HEK293 (cell line): ENCODE results near the gene MSANTD2.

Experiments
- CTCF ChIA-PET: fragments of 350-600 bp; formaldehyde crosslinking; extraction: SDS; loops from one replicate; lab custom pipeline; 2021; ENCODE audit warnings: antibody characterized with exemption; lab: Yijun Ruan, JAX
- POLR2A ChIA-PET: fragments of 300-600 bp; formaldehyde crosslinking; extraction: SDS; loops from one replicate; lab custom pipeline; 2020; ENCODE audit warnings: antibody characterized with exemption, inconsistent platforms; lab: Yijun Ruan, JAX
- H3K27ac ChIP-seq: fragments of 200-500 bp; sonication (Bioruptor generic); 2 replicates; pipeline ENCODE4 v1.5.1; 2014; ENCODE audit warnings: low read depth, low read length, control low read depth, inconsistent platforms; ENCODE audit errors: extremely low read depth
- H3K36me3 ChIP-seq, 2 experiments: fragments of 200-500 bp in 1 of 2; sonication (Bioruptor generic) in 1 of 2; 1 replicate in 1 of 2; 2 replicates in 1 of 2; pipeline ENCODE4 v1.5.1; 2014 to 2017; ENCODE audit warnings: inconsistent platforms in 2 of 2, low read length in 2 of 2; ENCODE audit not compliant: control insufficient read depth in 2 of 2, insufficient read depth in 1 of 2
- H3K4me1 ChIP-seq: fragments of 200-500 bp; sonication (Bioruptor generic); 2 replicates; pipeline ENCODE4 v1.5.1; 2014; ENCODE audit warnings: mild to moderate bottlenecking, low read length, inconsistent platforms; ENCODE audit not compliant: control insufficient read depth, insufficient read depth
- H3K4me3 ChIP-seq: 2 replicates; pipeline ENCODE4 v1.5.1; 2011; ENCODE audit warnings: low read depth, mild to moderate bottlenecking, control low read depth, low read length, moderate library complexity
- H3K9me3 ChIP-seq: fragments of 200-500 bp; sonication (Bioruptor generic); 2 replicates; pipeline ENCODE4 v1.5.1; 2014; ENCODE audit warnings: low read depth, low read length, inconsistent platforms; ENCODE audit not compliant: control insufficient read depth, insufficient read depth
- BCL11B ChIP-seq: fragments of 450-650 bp; formaldehyde crosslinking; IDR thresholded peaks from 2 replicates; pipeline ENCODE4 v1.5.1; 2016; ENCODE audit warnings: low read depth, missing biosample characterization, missing genetic modification characterization
- GLIS2 ChIP-seq: fragments of 450-650 bp; formaldehyde crosslinking; IDR thresholded peaks from 2 replicates; pipeline ENCODE4 v1.5.1; 2016; ENCODE audit warnings: missing biosample characterization, missing genetic modification characterization
- KLF8 ChIP-seq: fragments of 450-650 bp; formaldehyde crosslinking; IDR thresholded peaks from 2 replicates; pipeline ENCODE4 v1.5.1; 2016; ENCODE audit warnings: missing biosample characterization, missing genetic modification characterization
- ZBTB20 ChIP-seq: fragments of 450-650 bp; formaldehyde crosslinking; IDR thresholded peaks from 2 replicates; pipeline ENCODE4 v1.5.1; 2016; ENCODE audit warnings: missing biosample characterization, missing genetic modification characterization
- ZIC2 ChIP-seq: fragments of 450-650 bp; formaldehyde crosslinking; IDR thresholded peaks from 2 replicates; pipeline ENCODE4 v1.5.1; 2016; ENCODE audit warnings: missing biosample characterization, missing genetic modification characterization
- ZNF24 ChIP-seq: fragments of 450-650 bp; formaldehyde crosslinking; IDR thresholded peaks from 2 replicates; pipeline ENCODE4 v1.5.1; 2016; ENCODE audit warnings: missing biosample characterization, missing genetic modification characterization
- ZNF366 ChIP-seq: fragments of 450-650 bp; formaldehyde crosslinking; conservative IDR thresholded peaks from 2 replicates; pipeline ENCODE4 v1.5.1; 2016; ENCODE audit warnings: missing biosample characterization, missing genetic modification characterization
- ZNF701 ChIP-seq: fragments of 450-650 bp; formaldehyde crosslinking; IDR thresholded peaks from 2 replicates; pipeline ENCODE4 v1.5.1; 2016; ENCODE audit warnings: missing biosample characterization, missing genetic modification characterization
- ZSCAN4 ChIP-seq: fragments of 450-650 bp; formaldehyde crosslinking; IDR thresholded peaks from 2 replicates; pipeline ENCODE4 v1.5.1; 2017; ENCODE audit warnings: missing biosample characterization, missing genetic modification characterization
- TF ChIP-seq, protein P1 (sequence below): fragments of 450-650 bp; formaldehyde crosslinking; IDR thresholded peaks from 2 replicates; pipeline ENCODE4 v1.5.1; 2016; ENCODE audit warnings: missing biosample characterization, missing genetic modification characterization
- TF ChIP-seq, protein P2 (sequence below): fragments of 450-650 bp; formaldehyde crosslinking; IDR thresholded peaks from 2 replicates; pipeline ENCODE4 v1.5.1; 2016; ENCODE audit warnings: missing biosample characterization, missing genetic modification characterization
- TF ChIP-seq, protein P3 (sequence below): fragments of 450-650 bp; formaldehyde crosslinking; IDR thresholded peaks from 2 replicates; pipeline ENCODE4 v1.5.1; 2016; ENCODE audit warnings: missing biosample characterization, missing genetic modification characterization

MSANTD2 gene

GRCh38 chr11:124746621-124747243, 53.5 kb downstream of the MSANTD2 start (continued):
- TF ChIP-seq, protein P1, sequence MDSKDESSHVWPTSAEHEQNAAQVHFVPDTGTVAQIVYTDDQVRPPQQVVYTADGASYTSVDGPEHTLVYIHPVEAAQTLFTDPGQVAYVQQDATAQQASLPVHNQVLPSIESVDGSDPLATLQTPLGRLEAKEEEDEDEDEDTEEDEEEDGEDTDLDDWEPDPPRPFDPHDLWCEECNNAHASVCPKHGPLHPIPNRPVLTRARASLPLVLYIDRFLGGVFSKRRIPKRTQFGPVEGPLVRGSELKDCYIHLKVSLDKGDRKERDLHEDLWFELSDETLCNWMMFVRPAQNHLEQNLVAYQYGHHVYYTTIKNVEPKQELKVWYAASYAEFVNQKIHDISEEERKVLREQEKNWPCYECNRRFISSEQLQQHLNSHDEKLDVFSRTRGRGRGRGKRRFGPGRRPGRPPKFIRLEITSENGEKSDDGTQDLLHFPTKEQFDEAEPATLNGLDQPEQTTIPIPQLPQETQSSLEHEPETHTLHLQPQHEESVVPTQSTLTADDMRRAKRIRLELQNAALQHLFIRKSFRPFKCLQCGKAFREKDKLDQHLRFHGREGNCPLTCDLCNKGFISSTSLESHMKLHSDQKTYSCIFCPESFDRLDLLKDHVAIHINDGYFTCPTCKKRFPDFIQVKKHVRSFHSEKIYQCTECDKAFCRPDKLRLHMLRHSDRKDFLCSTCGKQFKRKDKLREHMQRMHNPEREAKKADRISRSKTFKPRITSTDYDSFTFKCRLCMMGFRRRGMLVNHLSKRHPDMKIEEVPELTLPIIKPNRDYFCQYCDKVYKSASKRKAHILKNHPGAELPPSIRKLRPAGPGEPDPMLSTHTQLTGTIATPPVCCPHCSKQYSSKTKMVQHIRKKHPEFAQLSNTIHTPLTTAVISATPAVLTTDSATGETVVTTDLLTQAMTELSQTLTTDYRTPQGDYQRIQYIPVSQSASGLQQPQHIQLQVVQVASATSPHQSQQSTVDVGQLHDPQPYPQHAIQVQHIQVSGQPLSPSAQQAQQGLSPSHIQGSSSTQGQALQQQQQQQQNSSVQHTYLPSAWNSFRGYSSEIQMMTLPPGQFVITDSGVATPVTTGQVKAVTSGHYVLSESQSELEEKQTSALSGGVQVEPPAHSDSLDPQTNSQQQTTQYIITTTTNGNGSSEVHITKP (tag by site-specific recombination): 0 out of 2 replicates have a peak, but pooled peaks have one; percentile 42
- TF ChIP-seq ZSCAN4 (tag by site-specific recombination) (no peak; the same call in 1 of the 2 replicates), ZNF366 (peak; percentile 83), BCL11B (tag by site-specific recombination) (no peak), ZNF701 (tag by site-specific recombination) (no peak)

- peak overlapping the region; percentile 53 for H3K4me3 ChIP-seq
- H3K9me3 ChIP-seq: no peaks in the 10 kb centered on the region
- no peak overlapping the region; the same call in 1 of the 2 replicates for H3K27ac ChIP-seq
- no peaks in the 10 kb centered on the region for H3K36me3 ChIP-seq
- H3K4me1 ChIP-seq: no peaks in the 10 kb centered on the region
- ChIA-PET CTCF (interaction anchor here (0.6 to 2.0 kb wide), 12 partner anchors 10 to 200 kb away, joined by 3 to 23 read pairs (median 4); no protein-coding TSS in a partner anchor), POLR2A (interaction anchor here (0.9 to 1.9 kb wide), 12 partner anchors 10 to 1142 kb away, joined by 3 to 10 read pairs (median 4); partner anchors contain the start of genes HYLS1, MSANTD2 and TBRG1)
- TF ChIP-seq ZBTB20 (tag by site-specific recombination): peak; percentile 43; the same call in 1 of the 2 replicates
- TF ChIP-seq ZIC2 (tag by site-specific recombination): peak; percentile 33; the same call in 1 of the 2 replicates
- 0 out of 2 replicates have a peak, but pooled peaks have one; percentile 19 for TF ChIP-seq GLIS2 (tag by site-specific recombination)
- TF ChIP-seq, protein P2, sequence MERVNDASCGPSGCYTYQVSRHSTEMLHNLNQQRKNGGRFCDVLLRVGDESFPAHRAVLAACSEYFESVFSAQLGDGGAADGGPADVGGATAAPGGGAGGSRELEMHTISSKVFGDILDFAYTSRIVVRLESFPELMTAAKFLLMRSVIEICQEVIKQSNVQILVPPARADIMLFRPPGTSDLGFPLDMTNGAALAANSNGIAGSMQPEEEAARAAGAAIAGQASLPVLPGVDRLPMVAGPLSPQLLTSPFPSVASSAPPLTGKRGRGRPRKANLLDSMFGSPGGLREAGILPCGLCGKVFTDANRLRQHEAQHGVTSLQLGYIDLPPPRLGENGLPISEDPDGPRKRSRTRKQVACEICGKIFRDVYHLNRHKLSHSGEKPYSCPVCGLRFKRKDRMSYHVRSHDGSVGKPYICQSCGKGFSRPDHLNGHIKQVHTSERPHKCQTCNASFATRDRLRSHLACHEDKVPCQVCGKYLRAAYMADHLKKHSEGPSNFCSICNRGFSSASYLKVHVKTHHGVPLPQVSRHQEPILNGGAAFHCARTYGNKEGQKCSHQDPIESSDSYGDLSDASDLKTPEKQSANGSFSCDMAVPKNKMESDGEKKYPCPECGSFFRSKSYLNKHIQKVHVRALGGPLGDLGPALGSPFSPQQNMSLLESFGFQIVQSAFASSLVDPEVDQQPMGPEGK (tag by site-specific recombination): peak; percentile 29; the same call in 1 of the 2 replicates
- TF ChIP-seq, protein P3, sequence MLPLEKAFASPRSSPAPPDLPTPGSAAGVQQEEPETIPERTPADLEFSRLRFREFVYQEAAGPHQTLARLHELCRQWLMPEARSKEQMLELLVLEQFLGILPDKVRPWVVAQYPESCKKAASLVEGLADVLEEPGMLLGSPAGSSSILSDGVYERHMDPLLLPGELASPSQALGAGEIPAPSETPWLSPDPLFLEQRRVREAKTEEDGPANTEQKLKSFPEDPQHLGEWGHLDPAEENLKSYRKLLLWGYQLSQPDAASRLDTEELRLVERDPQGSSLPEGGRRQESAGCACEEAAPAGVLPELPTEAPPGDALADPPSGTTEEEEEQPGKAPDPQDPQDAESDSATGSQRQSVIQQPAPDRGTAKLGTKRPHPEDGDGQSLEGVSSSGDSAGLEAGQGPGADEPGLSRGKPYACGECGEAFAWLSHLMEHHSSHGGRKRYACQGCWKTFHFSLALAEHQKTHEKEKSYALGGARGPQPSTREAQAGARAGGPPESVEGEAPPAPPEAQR (tag by site-specific recombination): no peak
Measured at GRCh38 chr11:124745835-124746620, 54.2 kb downstream of the MSANTD2 start.

- POLR2A ChIA-PET: interaction anchor here (1.9 kb wide), 1 partner anchor 13 kb away, joined by 9 read pairs; no protein-coding TSS in a partner anchor
- no peak for TF ChIP-seq ZNF24 (tag by site-specific recombination)
- no peak for TF ChIP-seq KLF8
- TF ChIP-seq, all 188 proteins: peak for 0
- CTCF ChIA-PET: interaction anchor here (1.3 to 2.0 kb wide), 4 partner anchors 16 to 75 kb away, joined by 4 to 23 read pairs (median 6); no protein-coding TSS in a partner anchor
- no peaks in the 10 kb centered on the region; the same call in 1 of the 2 replicates for H3K4me1 ChIP-seq
- no peaks in the 10 kb centered on the region for H3K9me3 ChIP-seq
- H3K36me3 ChIP-seq: no peaks in the 10 kb centered on the region
- no peak overlapping the region for H3K4me3 ChIP-seq
- H3K27ac ChIP-seq: no peak overlapping the region
Measured at GRCh38 chr11:124745270-124745834, 54.9 kb downstream of the MSANTD2 start.
